ENCODE measurements around the gene RPEL1. TPM values are rescaled to one million over a fixed set of nuclear protein-coding genes. Genes with fewer than 3 reads are reported as not detected.

RPEL1 gene
- total and polyA plus RNA-seq, 9 donors = 0.08 to 0.12 (median 0.10) TPM; not detected in 5

DNA sequence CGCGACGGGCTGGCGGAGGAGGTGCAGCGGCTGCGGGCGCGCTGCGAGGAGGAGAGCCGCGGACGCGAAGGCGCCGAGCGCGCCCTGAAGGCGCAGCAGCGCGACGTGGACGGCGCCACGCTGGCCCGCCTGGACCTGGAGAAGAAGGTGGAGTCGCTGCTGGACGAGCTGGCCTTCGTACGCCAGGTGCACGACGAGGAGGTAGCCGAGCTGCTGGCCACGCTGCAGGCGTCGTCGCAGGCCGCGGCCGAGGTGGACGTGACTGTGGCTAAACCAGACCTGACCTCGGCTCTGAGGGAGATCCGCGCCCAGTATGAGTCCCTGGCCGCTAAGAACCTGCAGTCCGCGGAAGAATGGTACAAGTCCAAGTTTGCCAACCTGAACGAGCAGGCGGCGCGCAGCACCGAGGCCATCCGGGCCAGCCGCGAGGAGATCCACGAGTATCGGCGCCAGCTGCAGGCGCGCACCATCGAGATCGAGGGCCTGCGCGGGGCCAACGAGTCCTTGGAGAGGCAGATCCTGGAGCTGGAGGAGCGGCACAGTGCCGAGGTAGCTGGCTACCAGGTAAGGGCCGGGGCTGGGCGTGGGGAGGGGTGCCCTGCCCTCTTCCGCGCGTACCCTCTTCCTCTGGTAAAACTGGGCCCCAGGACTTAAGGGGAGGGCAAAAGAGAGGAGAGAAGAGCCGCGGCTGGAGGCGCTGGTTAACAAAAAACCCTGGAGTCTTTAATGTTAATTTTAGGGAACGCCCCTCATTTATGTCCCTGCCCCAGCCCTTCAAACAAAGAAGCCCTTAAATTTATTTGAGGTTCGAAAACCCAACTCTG, 32.2 kb downstream of the RPEL1 start:
- H3K4me1 ChIP-seq (ENCODE audit: control insufficient read depth, insufficient read depth, low read length) = peaks cover 15% of the 10 kb centered on the region
- no peak for DNase-seq
- H3K4me3 ChIP-seq (ENCODE audit: low read length) = no peak overlapping the region
- WGBS (ENCODE audit: insufficient coverage) = 5% methylated on average over 73 of the region's 76 CpGs
- H3K27me3 ChIP-seq (ENCODE audit: control insufficient read depth, insufficient read depth, low read length) = peaks cover 45% of the 10 kb centered on the region
- H3K27ac ChIP-seq (ENCODE audit: low read length) = no peak overlapping the region
- no peaks in the 10 kb centered on the region for H3K36me3 ChIP-seq (ENCODE audit: control insufficient read depth, insufficient read depth, low read length)
- H3K9me3 ChIP-seq (replicated peaks; ENCODE audit: control insufficient read depth, low read depth, low read length) = no peaks in the 10 kb centered on the region

DNA sequence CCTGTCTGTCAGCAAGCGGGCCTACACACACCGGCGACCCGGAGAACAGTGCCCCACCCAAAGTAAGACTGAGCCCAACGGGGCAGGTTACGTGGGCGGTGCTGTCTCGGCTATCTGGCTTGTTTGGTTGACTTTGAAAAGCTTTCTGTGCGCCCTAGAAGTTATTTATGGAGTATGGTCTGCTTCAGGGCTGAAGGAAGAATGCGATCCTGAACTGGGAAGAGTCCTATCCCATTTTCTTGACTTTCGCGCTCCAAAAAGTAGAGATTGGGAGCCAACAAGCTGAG, 32.8 kb downstream of the RPEL1 start:
- 10% methylated on average over 8 of the region's 12 CpGs for WGBS (ENCODE audit: insufficient coverage)
- H3K36me3 ChIP-seq (ENCODE audit: control insufficient read depth, insufficient read depth, low read length) = no peaks in the 10 kb centered on the region
- peaks cover 45% of the 10 kb centered on the region for H3K27me3 ChIP-seq (ENCODE audit: control insufficient read depth, insufficient read depth, low read length)

DNA sequence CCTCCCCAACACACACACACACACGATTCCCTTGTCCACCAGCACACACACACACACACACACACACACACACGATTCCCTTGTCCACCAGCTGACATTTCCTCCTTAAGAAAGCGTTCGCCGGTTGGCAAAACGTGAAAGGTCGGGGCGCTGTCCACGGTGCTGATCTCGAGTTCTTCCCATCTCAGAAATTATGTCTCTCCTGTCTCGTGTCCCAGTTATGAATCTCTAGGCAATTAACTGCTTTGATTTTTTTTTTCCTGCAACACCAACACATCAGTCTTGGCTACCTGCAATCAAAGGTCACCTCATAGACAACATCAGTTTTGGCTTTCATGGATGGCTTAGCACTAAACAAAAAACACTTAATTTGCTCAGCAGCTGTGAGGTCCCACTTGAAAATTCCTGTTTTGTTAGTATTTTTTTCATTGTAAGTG, 33.2 kb downstream of the RPEL1 start:
- peak; percentile 62 for DNase-seq
- H3K36me3 ChIP-seq (ENCODE audit: control insufficient read depth, insufficient read depth, low read length) = no peaks in the 10 kb centered on the region
- H3K27ac ChIP-seq (ENCODE audit: low read length) = no peak overlapping the region
- WGBS (ENCODE audit: insufficient coverage) = 0% methylated on average over 11 of the region's 11 CpGs
- peaks cover 45% of the 10 kb centered on the region for H3K27me3 ChIP-seq (ENCODE audit: control insufficient read depth, insufficient read depth, low read length)
- no peak overlapping the region for H3K4me3 ChIP-seq (ENCODE audit: low read length)
- H3K4me1 ChIP-seq (ENCODE audit: control insufficient read depth, insufficient read depth, low read length) = peaks cover 15% of the 10 kb centered on the region
- no peaks in the 10 kb centered on the region for H3K9me3 ChIP-seq (replicated peaks; ENCODE audit: control insufficient read depth, low read depth, low read length)

More for the DNA sequence above, 32.8 kb downstream of the RPEL1 start:
- Histone ChIP-seq H3K9me3 (replicated peaks; ENCODE audit: control insufficient read depth, low read depth, low read length) (no peaks in the 10 kb centered on the region), H3K4me1 (ENCODE audit: control insufficient read depth, insufficient read depth, low read length) (peaks cover 15% of the 10 kb centered on the region), H3K27ac (ENCODE audit: low read length) (no peak overlapping the region), H3K4me3 (ENCODE audit: low read length) (no peak overlapping the region)
- DNase-seq = no peak

DNA sequence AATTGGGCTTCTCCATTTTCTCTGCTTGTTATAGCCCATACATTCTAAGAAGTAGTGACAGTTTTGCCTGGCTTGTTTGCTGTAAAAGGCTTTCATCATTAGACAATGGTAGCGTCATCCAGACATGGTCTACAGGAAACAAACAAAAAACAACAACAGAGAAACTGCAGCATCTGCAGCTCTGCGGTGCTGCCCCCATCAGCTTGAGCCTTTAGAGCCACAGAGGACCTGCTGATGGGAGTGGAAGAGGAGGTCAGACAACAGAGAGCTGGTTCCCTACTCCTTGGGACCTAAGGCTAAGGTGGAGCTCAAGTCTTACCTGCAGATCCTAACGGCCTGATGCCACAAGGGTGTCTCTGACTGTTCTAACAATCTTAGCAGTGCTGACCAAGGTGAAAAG, 34.3 kb downstream of the RPEL1 start:
- no peak overlapping the region for H3K27ac ChIP-seq (ENCODE audit: low read length)
- H3K4me1 ChIP-seq (ENCODE audit: control insufficient read depth, insufficient read depth, low read length) = peaks cover 15% of the 10 kb centered on the region
- peaks cover 42% of the 10 kb centered on the region for H3K27me3 ChIP-seq (ENCODE audit: control insufficient read depth, insufficient read depth, low read length)
- no peak for DNase-seq
- no peaks in the 10 kb centered on the region for H3K36me3 ChIP-seq (ENCODE audit: control insufficient read depth, insufficient read depth, low read length)
- no peak overlapping the region for H3K4me3 ChIP-seq (ENCODE audit: low read length)
- no peaks in the 10 kb centered on the region for H3K9me3 ChIP-seq (replicated peaks; ENCODE audit: control insufficient read depth, low read depth, low read length)
- WGBS (ENCODE audit: insufficient coverage) = no CpG with 5 or more reads among the region's 3 CpGs

DNA sequence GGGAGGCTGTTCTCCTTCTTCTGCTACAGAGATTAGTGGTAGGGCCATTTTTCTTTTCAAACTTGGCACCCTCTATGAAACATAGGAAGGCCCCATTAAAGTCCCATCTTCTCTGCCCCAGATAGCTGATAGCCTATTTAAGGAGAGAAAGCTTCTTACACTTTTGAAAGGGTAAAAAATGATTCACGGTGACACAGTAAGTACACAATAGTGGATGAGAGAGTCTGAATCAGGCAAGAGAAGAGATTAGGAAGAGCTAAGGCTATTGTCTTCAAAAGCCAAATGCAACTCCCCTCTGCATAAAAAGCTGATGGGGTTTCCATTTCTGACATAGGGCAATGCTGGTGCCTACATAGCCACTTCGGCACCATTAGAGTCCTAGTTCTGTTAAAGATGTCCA, 34.8 kb downstream of the RPEL1 start:
- peaks cover 15% of the 10 kb centered on the region for H3K4me1 ChIP-seq (ENCODE audit: control insufficient read depth, insufficient read depth, low read length)
- H3K27ac ChIP-seq (ENCODE audit: low read length) = no peak overlapping the region
- no peak for DNase-seq
- H3K4me3 ChIP-seq (ENCODE audit: low read length) = no peak overlapping the region
- WGBS (ENCODE audit: insufficient coverage) = no CpG with 5 or more reads among the region's 2 CpGs
- H3K9me3 ChIP-seq (replicated peaks; ENCODE audit: control insufficient read depth, low read depth, low read length) = no peaks in the 10 kb centered on the region
- no peaks in the 10 kb centered on the region for H3K36me3 ChIP-seq (ENCODE audit: control insufficient read depth, insufficient read depth, low read length)
- H3K27me3 ChIP-seq (ENCODE audit: control insufficient read depth, insufficient read depth, low read length) = peaks cover 37% of the 10 kb centered on the region

DNA sequence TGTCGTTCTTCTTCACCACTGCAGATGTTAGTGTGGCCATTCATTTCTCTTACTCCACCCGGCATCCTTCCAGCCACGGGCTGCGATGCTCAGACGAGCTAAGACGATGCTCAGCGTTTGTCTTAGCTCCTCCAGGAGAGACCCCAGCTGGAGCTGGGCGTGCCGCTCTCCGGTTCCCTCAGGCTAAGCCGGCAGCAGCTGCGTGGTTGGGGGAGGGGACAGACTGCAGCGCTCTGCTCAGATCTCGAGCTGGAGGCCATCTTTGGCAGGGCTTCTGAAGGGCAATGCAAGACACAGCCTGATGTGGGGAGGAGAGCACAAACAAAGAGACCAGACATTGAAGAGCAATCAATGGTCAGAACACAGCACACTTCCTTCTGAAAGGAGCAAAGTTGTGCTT, 36.1 kb downstream of the RPEL1 start:
- Histone ChIP-seq H3K27me3 (ENCODE audit: control insufficient read depth, insufficient read depth, low read length) (peaks cover 26% of the 10 kb centered on the region), H3K9me3 (replicated peaks; ENCODE audit: control insufficient read depth, low read depth, low read length) (no peaks in the 10 kb centered on the region), H3K4me1 (ENCODE audit: control insufficient read depth, insufficient read depth, low read length) (peaks cover 10% of the 10 kb centered on the region), H3K4me3 (ENCODE audit: low read length) (no peak overlapping the region), H3K27ac (ENCODE audit: low read length) (no peak overlapping the region), H3K36me3 (ENCODE audit: control insufficient read depth, insufficient read depth, low read length) (no peaks in the 10 kb centered on the region)
- DNase-seq = peak; percentile 81
- 1% methylated on average over 14 of the region's 14 CpGs for WGBS (ENCODE audit: insufficient coverage)

DNA sequence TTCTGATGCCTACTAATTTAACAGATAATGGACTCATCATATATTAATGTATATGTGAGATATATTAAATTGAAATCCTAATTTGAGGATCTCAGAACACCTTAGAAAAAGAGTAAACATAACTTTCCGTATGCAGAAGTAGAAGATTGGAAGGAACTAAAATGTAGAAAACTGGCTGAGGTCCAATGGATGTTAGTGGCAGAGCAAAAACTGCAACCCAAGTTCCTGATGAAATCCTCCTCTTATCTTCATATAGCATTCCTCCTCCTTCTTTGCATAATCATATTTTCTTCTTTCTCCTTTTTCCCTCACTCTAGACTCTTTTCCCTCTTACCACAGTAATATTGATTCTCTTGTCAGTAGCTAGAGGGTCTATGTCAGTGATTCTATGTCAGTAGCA, 37.3 kb downstream of the RPEL1 start:
- no peaks in the 10 kb centered on the region for H3K36me3 ChIP-seq (ENCODE audit: control insufficient read depth, insufficient read depth, low read length)
- H3K27ac ChIP-seq (ENCODE audit: low read length) = no peak overlapping the region
- H3K27me3 ChIP-seq (ENCODE audit: control insufficient read depth, insufficient read depth, low read length) = peaks cover 20% of the 10 kb centered on the region
- WGBS (ENCODE audit: insufficient coverage) = no CpG with 5 or more reads among the region's 1 CpG
- peaks cover 5% of the 10 kb centered on the region for H3K4me1 ChIP-seq (ENCODE audit: control insufficient read depth, insufficient read depth, low read length)
- no peak for DNase-seq
- H3K9me3 ChIP-seq (replicated peaks; ENCODE audit: control insufficient read depth, low read depth, low read length) = no peaks in the 10 kb centered on the region
- no peak overlapping the region for H3K4me3 ChIP-seq (ENCODE audit: low read length)

DNA sequence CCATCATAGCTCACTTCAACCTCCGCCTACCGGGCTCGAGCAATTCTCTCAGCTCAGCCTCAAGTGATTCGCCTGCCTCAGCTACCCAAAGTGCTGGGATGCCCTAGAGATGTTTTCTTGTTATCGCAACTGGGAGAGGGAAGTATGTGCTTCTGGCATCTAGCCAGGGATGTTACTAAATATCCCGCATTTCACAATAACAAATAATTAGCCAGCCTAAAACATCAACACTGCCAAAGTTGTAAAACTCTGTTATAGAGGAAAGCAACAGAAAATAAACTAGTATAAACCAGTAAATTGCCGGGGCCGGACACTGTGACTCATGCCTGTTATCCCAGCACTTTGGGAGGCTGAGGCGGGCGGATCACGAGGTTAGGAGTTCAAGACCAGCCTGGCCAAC, 38.5 kb downstream of the RPEL1 start:
- H3K9me3 ChIP-seq (replicated peaks; ENCODE audit: control insufficient read depth, low read depth, low read length) = no peaks in the 10 kb centered on the region
- WGBS (ENCODE audit: insufficient coverage) = no CpG with 5 or more reads among the region's 11 CpGs
- DNase-seq = no peak
- H3K4me1 ChIP-seq (ENCODE audit: control insufficient read depth, insufficient read depth, low read length) = peaks cover 5% of the 10 kb centered on the region
- H3K27me3 ChIP-seq (ENCODE audit: control insufficient read depth, insufficient read depth, low read length) = peaks cover 12% of the 10 kb centered on the region
- no peaks in the 10 kb centered on the region for H3K36me3 ChIP-seq (ENCODE audit: control insufficient read depth, insufficient read depth, low read length)
- H3K4me3 ChIP-seq (ENCODE audit: low read length) = no peak overlapping the region
- no peak overlapping the region for H3K27ac ChIP-seq (ENCODE audit: low read length)

DNA sequence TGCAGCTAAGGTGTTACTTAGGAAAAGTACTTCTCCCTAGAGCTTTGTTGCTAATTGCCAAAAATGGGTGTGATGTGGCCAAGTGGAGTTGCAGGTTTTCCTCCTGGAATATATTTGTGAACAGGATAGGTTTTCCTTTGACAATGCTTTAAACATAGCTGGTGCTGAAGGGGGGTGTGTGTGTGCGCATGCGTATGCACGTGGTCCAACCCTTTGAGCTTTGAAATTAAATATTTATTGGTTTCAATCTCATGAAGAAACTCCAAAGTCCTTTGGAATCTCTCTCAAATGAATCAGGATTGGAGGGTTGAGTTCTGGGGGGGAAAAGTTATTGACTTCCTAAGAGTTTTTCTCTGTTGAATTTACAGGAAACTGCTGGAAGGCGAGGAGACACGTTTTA, 42.3 kb downstream of the RPEL1 start:
- no peak for DNase-seq
- Histone ChIP-seq H3K27ac (ENCODE audit: low read length) (no peak overlapping the region), H3K9me3 (replicated peaks; ENCODE audit: control insufficient read depth, low read depth, low read length) (no peaks in the 10 kb centered on the region), H3K4me3 (ENCODE audit: low read length) (no peak overlapping the region), H3K27me3 (ENCODE audit: control insufficient read depth, insufficient read depth, low read length) (peaks cover 8% of the 10 kb centered on the region), H3K4me1 (ENCODE audit: control insufficient read depth, insufficient read depth, low read length) (no peaks in the 10 kb centered on the region), H3K36me3 (ENCODE audit: control insufficient read depth, insufficient read depth, low read length) (no peaks in the 10 kb centered on the region)
- WGBS (ENCODE audit: insufficient coverage) = no CpG with 5 or more reads among the region's 5 CpGs

DNA sequence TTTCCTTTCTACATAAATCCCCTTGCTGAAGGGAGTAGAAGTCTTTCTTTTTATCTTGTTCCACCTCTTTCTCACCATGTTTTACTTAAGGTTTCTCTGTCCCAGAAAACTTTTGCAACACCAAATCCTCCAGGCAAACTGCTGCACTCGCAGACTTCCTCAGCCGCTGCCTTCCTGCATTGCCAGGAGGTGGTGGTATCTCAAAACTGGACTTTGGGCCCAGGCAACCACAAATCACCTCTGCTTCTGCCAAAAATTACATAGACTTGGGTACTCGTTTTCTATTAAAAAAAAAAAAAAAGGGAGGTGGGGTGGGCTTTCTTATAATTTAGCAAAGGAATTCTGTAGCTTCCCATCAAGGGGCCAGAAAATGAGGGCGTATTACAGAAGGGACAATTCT, 45.9 kb downstream of the RPEL1 start:
- Histone ChIP-seq H3K4me1 (ENCODE audit: control insufficient read depth, insufficient read depth, low read length) (no peaks in the 10 kb centered on the region), H3K9me3 (replicated peaks; ENCODE audit: control insufficient read depth, low read depth, low read length) (no peaks in the 10 kb centered on the region), H3K27ac (ENCODE audit: low read length) (no peak overlapping the region), H3K27me3 (ENCODE audit: control insufficient read depth, insufficient read depth, low read length) (peaks cover 8% of the 10 kb centered on the region), H3K36me3 (ENCODE audit: control insufficient read depth, insufficient read depth, low read length) (no peaks in the 10 kb centered on the region), H3K4me3 (ENCODE audit: low read length) (no peak overlapping the region)
- 75% methylated on average over 1 of the region's 4 CpGs for WGBS (ENCODE audit: insufficient coverage)
- no peak for DNase-seq
